Lung (tissue), 12 donors: ENCODE results near the gene AOC2. TPM values are rescaled to one million over a fixed set of nuclear protein-coding genes. Genes with fewer than 3 reads are reported as not detected.

Source experiments
- ATAC-seq: fragments of 200-7000 bp; cut with Tn5 transposase; one replicate; pipeline ENCODE4 v1.9.1; 2020; ENCODE audit warnings: moderate number of reproducible peaks; ENCODE audit not compliant: insufficient read depth, low FRiP score
- DNase-seq, 3 donors: peaks; one replicate each; pipeline ENCODE4 v3.0.0-alpha.2; 2013 to 2017
- H3K27ac ChIP-seq, 2 donors: one replicate each; pipeline ENCODE4 v1.5.1; 2013; ENCODE audit warnings: mild to moderate bottlenecking in 2 of 2, moderate library complexity in 2 of 2, control low read depth in 1 of 2, inconsistent platforms in 1 of 2, low read depth in 1 of 2, low read length in 1 of 2
- H3K27me3 ChIP-seq, 3 donors: one replicate each; pipeline ENCODE4 v1.5.1; 2013; ENCODE audit warnings: low read length in 2 of 3; ENCODE audit not compliant: control insufficient read depth in 3 of 3, insufficient read depth in 3 of 3
- H3K36me3 ChIP-seq, 4 donors: one replicate each; pipeline ENCODE4 v1.5.1; 2013; ENCODE audit warnings: low read length in 4 of 4, mild to moderate bottlenecking in 1 of 4, moderate library complexity in 1 of 4; ENCODE audit not compliant: control insufficient read depth in 4 of 4, insufficient read depth in 4 of 4
- H3K4me1 ChIP-seq, 5 donors: one replicate each; pipeline ENCODE4 v1.5.1; 2013; ENCODE audit warnings: low read length in 5 of 5, mild to moderate bottlenecking in 2 of 5, moderate library complexity in 1 of 5; ENCODE audit not compliant: control insufficient read depth in 5 of 5, insufficient read depth in 5 of 5
- H3K4me3 ChIP-seq: one replicate; pipeline ENCODE4 v1.5.1; 2013; ENCODE audit warnings: mild to moderate bottlenecking, control low read depth, moderate library complexity
- H3K9ac ChIP-seq, 2 donors: one replicate each; pipeline ENCODE4 v1.5.1; 2013; ENCODE audit warnings: low read length in 2 of 2, control low read depth in 1 of 2; ENCODE audit not compliant: insufficient read depth in 1 of 2
- H3K9me3 ChIP-seq, 4 donors: one replicate each; pipeline ENCODE4 v1.5.1; 2013; ENCODE audit warnings: low read length in 3 of 4, mild to moderate bottlenecking in 1 of 4, moderate library complexity in 1 of 4; ENCODE audit not compliant: control insufficient read depth in 4 of 4, insufficient read depth in 3 of 4
- CTCF ChIP-seq: IDR thresholded peaks from 2 replicates; pipeline ENCODE4 v1.5.1; 2012; ENCODE audit warnings: mild to moderate bottlenecking; ENCODE audit errors: control extremely low read depth, extremely low read depth
- WGBS, 2 donors: extraction: QIAGEN DNeasy Blood & Tissue Kit; methylation state at CpG; one replicate each; pipeline ENCODE4 v1.1.7; 2013; 5-methylcytosine and 5-hydroxymethylcytosine counted together
- polyA plus RNA-seq, 2 donors: library from polyadenylated mRNA; stranded (reverse); fragments of 200-250 nt; gene quantifications; one replicate each; pipeline ENCODE4 v1.2.1, GENCODE V29; 2013
- total RNA-seq, 2 donors: library from RNA; depleted of rRNA in 1 of 2; stranded (reverse); fragments of >200 nt in 1 of 2; gene quantifications; one replicate each; pipeline ENCODE4 v1.2.1, GENCODE V29; 2014 to 2021
- donor health status: control.
- donor health status: control.
- donor health status: Bipolar disorder and iron deficiency.
- donor health status: healthy.
- donor health status: DM: yes; HTN: yes; CAD: no.

Gene AOC2
- total and polyA plus RNA-seq, 4 donors = 1.5 to 2.4 (median 1.6) TPM

- WGBS, 2 donors = 73 to 92% methylated on average over 3 of the region's 3 CpGs
- peaks cover 5 to 31% (median 12%) of the 10 kb centered on the region in 5 donors for H3K4me1 ChIP-seq
- DNase-seq = no peak
- no peaks in the 10 kb centered on the region for H3K9me3 ChIP-seq
- H3K4me3 ChIP-seq = no peak overlapping the region
- no peak overlapping the region for H3K27ac ChIP-seq
- no peak for TF ChIP-seq CTCF
- H3K9ac ChIP-seq = no peak overlapping the region
- ATAC-seq = no peak
- H3K36me3 ChIP-seq = peaks cover 9 to 21% (median 12%) of the 10 kb centered on the region in 4 donors
- H3K27me3 ChIP-seq = no peaks in the 10 kb centered on the region
Observed at GRCh38 chr17:42848093-42848492, 3.7 kb downstream of the AOC2 start.

GRCh38 chr17:42849031-42849430 lies 4.7 kb downstream of the AOC2 start:
- DNase-seq (no peak), ATAC-seq (no peak)
- H3K9ac ChIP-seq = no peak overlapping the region
- H3K27me3 ChIP-seq = no peaks in the 10 kb centered on the region
- H3K27ac ChIP-seq = no peak overlapping the region
- H3K9me3 ChIP-seq = no peaks in the 10 kb centered on the region
- H3K36me3 ChIP-seq = peaks cover 4 to 19% (median 6%) of the 10 kb centered on the region in 4 donors
- no peak overlapping the region for H3K4me3 ChIP-seq
- no peak for TF ChIP-seq CTCF
- H3K4me1 ChIP-seq = peaks cover 5 to 41% (median 12%) of the 10 kb centered on the region in 5 donors
- 94 to 95% methylated on average over 9 of the region's 9 CpGs for WGBS, 2 donors

- H3K4me3 ChIP-seq = no peak overlapping the region
- H3K27ac ChIP-seq = peak overlapping the region in 1 of 2 donors; percentile 21
- no peak overlapping the region for H3K9ac ChIP-seq
- no peak for TF ChIP-seq CTCF
- H3K27me3 ChIP-seq = no peaks in the 10 kb centered on the region
- ATAC-seq = no peak
- H3K9me3 ChIP-seq = no peaks in the 10 kb centered on the region
- peaks cover 0 to 14% (median 1%) of the 10 kb centered on the region in 4 donors for H3K36me3 ChIP-seq
- H3K4me1 ChIP-seq = peaks cover 5 to 46% (median 15%) of the 10 kb centered on the region in 5 donors
- 63 to 70% methylated on average over 8 of the region's 8 CpGs for WGBS, 2 donors
- peak; percentile 57 to 77 (median 62) for DNase-seq
Observed at GRCh38 chr17:42849451-42850181, 5.2 kb downstream of the AOC2 start.
